Endothelial cell (in vitro differentiated cells): ENCODE data around the gene NAV2. TPM values are rescaled to one million over a fixed set of nuclear protein-coding genes. Genes with fewer than 3 reads are reported as not detected.

Experiments
- DNase-seq: peaks from one replicate; pipeline ENCODE4 v3.0.0; 2021; ENCODE audit warnings: low spot score
- H3K27ac Mint-ChIP-seq: one replicate; pipeline ENCODE4 v1.8.0; 2021; ENCODE audit warnings: mixed read lengths, inconsistent platforms; ENCODE audit not compliant: unreplicated experiment
- H3K27me3 Mint-ChIP-seq: one replicate; pipeline ENCODE4 v1.8.0; 2021; ENCODE audit warnings: mild to moderate bottlenecking, moderate library complexity, mixed read lengths, inconsistent platforms; ENCODE audit not compliant: unreplicated experiment
- H3K36me3 Mint-ChIP-seq: one replicate; pipeline ENCODE4 v1.8.0; 2021; ENCODE audit warnings: mild to moderate bottlenecking, low read depth, mixed read lengths, inconsistent platforms; ENCODE audit not compliant: unreplicated experiment
- H3K4me1 Mint-ChIP-seq: one replicate; pipeline ENCODE4 v1.8.0; 2021; ENCODE audit warnings: mild to moderate bottlenecking, mixed read lengths, inconsistent platforms; ENCODE audit not compliant: unreplicated experiment
- H3K4me3 Mint-ChIP-seq: one replicate; pipeline ENCODE4 v1.8.0; 2021; ENCODE audit warnings: mild to moderate bottlenecking, mixed read lengths, inconsistent platforms; ENCODE audit not compliant: unreplicated experiment
- H3K9me3 Mint-ChIP-seq: one replicate; pipeline ENCODE4 v1.8.0; 2021; ENCODE audit warnings: mixed read lengths, inconsistent platforms; ENCODE audit not compliant: unreplicated experiment
- total RNA-seq: library from RNA; stranded (reverse); fragmentation: NEBNext Ultra II Directional; extraction: Animal tissue kit (Norgen Biotek cat#: 25700); gene quantifications from one replicate; pipeline ENCODE4 v1.2.1, GENCODE V29; 2021; ENCODE audit not compliant: unreplicated experiment
- TF ChIP-seq, protein P1 (sequence below): fragments of 200-600 bp; sonication (generic); IDR thresholded peaks from one replicate; pipeline ENCODE4 v1.5.0; 2021; ENCODE audit warnings: antibody characterized with exemption; ENCODE audit not compliant: unreplicated experiment

NAV2 gene
- total RNA-seq, 1 donor from 2014 or later: 15.6 TPM

DNA sequence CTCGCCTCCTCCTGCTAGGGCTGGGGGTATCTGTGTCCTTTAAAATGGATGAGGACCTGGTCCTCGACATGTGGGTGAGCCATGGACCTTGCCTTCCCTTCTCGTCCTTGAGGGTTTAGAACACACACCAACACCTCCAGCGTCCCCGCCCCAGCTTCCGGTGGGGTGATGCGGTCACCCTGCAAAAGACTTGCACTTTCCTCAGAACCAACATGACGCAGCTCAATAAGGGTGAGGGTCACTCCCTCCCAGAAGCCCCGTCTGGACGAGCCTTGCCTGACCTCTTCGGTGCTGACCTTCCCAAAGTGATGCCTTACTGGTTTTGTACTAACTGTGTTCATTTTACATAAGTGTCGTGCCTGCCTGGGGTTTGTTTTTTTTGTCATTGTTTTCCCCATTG is 406.7 kb downstream of the NAV2 start:
- TF ChIP-seq, protein P1, sequence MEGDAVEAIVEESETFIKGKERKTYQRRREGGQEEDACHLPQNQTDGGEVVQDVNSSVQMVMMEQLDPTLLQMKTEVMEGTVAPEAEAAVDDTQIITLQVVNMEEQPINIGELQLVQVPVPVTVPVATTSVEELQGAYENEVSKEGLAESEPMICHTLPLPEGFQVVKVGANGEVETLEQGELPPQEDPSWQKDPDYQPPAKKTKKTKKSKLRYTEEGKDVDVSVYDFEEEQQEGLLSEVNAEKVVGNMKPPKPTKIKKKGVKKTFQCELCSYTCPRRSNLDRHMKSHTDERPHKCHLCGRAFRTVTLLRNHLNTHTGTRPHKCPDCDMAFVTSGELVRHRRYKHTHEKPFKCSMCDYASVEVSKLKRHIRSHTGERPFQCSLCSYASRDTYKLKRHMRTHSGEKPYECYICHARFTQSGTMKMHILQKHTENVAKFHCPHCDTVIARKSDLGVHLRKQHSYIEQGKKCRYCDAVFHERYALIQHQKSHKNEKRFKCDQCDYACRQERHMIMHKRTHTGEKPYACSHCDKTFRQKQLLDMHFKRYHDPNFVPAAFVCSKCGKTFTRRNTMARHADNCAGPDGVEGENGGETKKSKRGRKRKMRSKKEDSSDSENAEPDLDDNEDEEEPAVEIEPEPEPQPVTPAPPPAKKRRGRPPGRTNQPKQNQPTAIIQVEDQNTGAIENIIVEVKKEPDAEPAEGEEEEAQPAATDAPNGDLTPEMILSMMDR: no peak
- Mint-ChIP-seq H3K4me3 (peak overlapping the region; percentile 35), H3K27me3 (peaks cover 8% of the 10 kb centered on the region), H3K9me3 (no peaks in the 10 kb centered on the region), H3K27ac (no peak overlapping the region), H3K36me3 (peaks cover 25% of the 10 kb centered on the region), H3K4me1 (no peaks in the 10 kb centered on the region)
- DNase-seq: no peak

DNA sequence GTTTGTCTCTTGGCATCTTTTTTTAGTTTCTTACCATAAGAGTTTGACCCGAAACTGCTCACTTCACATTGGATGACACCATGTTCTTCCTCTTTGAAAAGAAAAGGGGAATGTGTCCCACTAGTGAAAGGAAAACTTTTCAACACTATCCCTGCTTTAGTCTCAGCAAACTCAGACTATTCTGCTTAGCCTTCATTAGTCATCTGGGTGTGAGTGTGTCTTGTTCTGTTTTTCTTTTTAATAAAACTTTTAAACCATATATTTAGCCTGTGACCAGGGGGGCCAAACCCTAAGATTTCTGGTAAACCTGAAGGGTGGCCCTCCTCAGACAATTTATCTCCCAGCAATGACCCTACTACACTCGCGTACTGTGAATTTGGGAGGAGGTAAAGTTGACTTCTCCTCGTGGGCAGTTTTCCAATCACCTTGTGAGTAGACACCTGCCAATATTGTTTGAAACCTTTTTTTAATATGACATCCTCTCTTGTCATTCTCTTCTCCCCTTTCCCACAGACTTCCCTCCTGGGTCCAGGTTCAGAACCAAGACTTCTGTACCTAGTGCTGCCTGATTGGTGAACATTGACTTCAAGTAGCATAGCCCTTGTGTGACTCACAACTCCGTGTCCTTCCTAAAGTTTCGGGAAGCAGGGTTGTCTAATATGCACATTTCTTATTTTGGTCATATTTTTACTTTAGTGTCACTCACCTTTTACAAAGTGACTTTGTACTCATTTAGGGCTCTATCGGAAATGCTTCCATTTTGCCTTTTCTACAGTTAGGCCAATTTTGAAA is 407.7 kb downstream of the NAV2 start:
- Mint-ChIP-seq H3K4me1 (no peaks in the 10 kb centered on the region), H3K4me3 (no peak overlapping the region), H3K27ac (no peak overlapping the region)

DNA sequence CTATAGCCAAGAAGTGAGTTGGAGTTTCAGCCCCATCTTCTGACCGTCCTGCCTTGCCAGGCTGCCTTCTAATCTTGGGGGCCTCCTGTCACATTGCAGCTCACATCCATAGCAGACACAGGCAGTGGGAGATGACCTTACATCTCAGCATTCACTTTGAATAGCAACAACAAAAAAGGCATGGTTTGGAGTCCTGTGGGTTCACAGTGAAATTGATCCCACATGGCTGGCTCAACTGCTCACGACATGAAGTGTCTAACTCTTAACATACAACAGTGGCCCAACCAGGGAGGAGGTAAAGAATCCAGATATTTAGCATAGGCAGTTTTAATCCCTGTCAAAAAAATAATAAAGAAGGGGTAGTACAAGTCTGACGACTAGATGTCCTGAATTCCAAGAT is 409.5 kb downstream of the NAV2 start:
- no peak overlapping the region for H3K4me3 Mint-ChIP-seq
- no peak overlapping the region for H3K27ac Mint-ChIP-seq
- H3K36me3 Mint-ChIP-seq: peaks cover 22% of the 10 kb centered on the region
- no peaks in the 10 kb centered on the region for H3K4me1 Mint-ChIP-seq
- TF ChIP-seq, protein P1: no peak
- no peaks in the 10 kb centered on the region for H3K9me3 Mint-ChIP-seq
- no peak for DNase-seq
- H3K27me3 Mint-ChIP-seq: peaks cover 12% of the 10 kb centered on the region

More for the DNA sequence above, 407.7 kb downstream of the NAV2 start:
- Mint-ChIP-seq H3K27me3 (peaks cover 8% of the 10 kb centered on the region), H3K9me3 (no peaks in the 10 kb centered on the region), H3K36me3 (peaks cover 22% of the 10 kb centered on the region)
- TF ChIP-seq, protein P1: no peak
- no peak for DNase-seq

DNA sequence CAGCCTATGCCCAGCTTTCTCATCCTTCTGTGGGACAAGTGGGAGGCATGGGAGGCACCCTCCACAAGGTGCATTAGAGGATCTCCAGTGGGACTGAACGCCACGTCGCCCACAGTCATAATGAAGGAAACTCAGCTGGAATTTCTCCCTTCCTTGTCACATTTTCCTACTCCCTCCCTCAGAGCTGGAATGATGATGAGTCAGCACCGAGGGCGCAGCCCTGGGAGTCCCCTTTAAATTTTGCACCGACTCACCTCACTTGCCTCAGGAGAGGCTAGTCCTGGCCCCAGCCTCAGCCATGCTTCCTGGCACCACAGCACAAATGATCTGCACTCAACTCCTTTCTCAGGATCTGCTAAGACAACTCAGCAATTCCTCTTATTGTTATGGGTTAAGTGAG is 413.3 kb downstream of the NAV2 start:
- peaks cover 8% of the 10 kb centered on the region for H3K27me3 Mint-ChIP-seq
- no peak overlapping the region for H3K27ac Mint-ChIP-seq
- H3K9me3 Mint-ChIP-seq: no peaks in the 10 kb centered on the region
- TF ChIP-seq, protein P1: no peak
- H3K36me3 Mint-ChIP-seq: no peaks in the 10 kb centered on the region
- no peaks in the 10 kb centered on the region for H3K4me1 Mint-ChIP-seq
- H3K4me3 Mint-ChIP-seq: no peak overlapping the region
- DNase-seq: no peak

DNA sequence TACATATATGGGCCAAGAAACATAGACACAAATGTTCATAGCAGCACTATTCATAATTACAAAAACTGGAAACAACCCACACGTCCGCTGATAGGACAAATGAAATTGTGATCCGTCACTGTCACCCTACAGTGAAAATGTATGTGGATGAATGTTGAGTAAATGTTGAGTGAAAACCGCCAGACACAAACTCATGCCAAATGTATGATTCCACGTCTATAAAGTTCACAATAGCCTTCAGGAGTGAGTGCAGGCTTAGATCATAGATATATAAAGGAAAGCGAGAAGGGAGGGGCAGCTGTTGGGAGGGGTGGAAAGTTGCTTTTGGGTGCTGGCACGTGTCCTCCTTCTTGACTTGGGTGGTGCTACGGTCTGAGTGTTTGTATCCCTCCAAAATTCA is 414.1 kb downstream of the NAV2 start:
- Mint-ChIP-seq H3K4me1 (peaks cover 3% of the 10 kb centered on the region), H3K4me3 (no peak overlapping the region), H3K36me3 (no peaks in the 10 kb centered on the region), H3K27me3 (peaks cover 8% of the 10 kb centered on the region), H3K27ac (no peak overlapping the region), H3K9me3 (no peaks in the 10 kb centered on the region)
- no peak for DNase-seq
- TF ChIP-seq, protein P1: no peak
